GM19455 (cell line): ENCODE measurements around the gene DMRTB1.

Source experiments
- ATAC-seq: cut with Tn5 transposase; IDR thresholded peaks from one replicate; pipeline ENCODE4 v1.9.1; 2021; ENCODE audit not compliant: unreplicated experiment

Gene DMRTB1

DNA sequence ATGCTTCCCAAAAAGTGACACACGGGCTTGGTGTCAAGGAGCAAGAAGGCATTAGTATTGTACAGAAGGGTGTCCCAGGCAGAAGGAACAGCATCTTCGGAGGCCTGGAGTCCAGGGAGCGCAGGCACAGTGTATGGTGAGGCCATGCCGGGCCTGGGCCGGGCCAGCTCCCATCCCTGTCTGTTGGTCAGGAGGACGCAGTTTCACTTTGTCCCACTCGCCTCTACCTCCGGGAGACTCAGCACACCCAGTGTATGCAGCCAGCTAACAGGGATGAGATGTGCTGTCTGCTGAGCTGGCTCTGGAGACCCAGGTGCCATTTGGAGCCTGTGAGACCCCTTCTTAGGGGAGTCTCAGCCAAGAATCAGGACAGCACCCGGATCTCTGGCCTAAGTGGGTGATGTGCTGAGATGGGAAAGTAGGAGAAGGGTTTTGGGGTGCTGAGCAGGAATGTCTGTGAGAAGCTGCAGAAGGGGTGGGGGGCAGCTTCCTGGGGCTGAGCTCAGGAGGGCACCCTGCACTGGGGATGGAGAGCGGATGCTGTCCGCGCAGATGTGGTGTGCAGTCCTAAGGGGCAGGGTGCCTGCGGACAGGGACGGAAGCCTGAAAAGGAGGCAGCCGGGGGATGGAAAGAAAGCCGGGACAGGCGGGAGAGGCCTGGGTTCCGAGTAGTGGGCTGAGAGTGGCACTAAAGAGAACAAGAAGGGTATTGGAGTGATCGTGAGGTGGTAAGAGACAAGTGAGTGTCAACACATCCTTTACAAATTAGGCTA lies 25.7 kb downstream of the DMRTB1 start:
- no peak for ATAC-seq

DNA sequence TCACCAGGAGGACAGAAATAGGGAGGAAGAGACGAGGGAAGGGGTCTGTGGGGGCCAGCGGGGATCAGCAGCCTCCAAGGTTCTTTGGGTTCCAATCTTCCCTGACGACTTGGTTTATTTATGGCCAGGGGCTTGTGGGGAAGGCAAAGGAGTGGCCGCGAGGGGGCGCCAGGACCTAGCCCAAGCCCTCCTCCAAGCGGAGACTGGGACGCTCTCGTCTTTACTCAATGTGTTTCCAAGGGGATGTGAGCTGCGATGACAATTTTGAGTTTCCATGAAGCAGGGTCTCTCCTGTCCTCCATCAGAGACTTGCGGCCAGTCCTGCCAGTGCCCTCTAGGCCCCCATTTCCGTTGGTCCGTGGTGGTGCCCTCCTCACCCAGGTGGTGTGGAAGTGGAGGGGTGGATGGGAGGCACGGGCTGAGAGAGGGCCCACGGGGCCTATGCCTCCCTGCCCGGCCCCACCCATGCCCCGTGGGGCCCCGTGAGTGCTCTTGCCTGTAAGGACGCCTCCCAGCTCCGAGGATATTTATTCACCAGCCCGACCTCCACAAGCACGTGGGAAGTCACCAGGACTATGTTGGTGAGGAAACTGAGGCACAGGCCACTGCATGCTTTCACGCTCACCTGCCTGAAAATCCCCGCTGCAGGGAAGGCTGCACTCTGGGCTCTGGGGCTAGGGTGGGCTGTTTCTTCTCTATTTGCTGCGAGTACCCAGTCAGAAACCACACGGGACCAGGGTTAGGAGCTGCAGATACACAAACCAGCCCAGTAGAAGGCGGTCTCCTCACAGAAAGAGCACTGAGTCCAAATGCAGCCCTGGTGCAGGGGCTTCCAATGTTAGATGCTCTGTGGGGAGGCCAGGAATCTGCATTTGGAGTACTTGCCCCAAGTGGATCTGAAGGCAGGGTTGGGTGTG lies 26.5 kb downstream of the DMRTB1 start:
- no peak for ATAC-seq

DNA sequence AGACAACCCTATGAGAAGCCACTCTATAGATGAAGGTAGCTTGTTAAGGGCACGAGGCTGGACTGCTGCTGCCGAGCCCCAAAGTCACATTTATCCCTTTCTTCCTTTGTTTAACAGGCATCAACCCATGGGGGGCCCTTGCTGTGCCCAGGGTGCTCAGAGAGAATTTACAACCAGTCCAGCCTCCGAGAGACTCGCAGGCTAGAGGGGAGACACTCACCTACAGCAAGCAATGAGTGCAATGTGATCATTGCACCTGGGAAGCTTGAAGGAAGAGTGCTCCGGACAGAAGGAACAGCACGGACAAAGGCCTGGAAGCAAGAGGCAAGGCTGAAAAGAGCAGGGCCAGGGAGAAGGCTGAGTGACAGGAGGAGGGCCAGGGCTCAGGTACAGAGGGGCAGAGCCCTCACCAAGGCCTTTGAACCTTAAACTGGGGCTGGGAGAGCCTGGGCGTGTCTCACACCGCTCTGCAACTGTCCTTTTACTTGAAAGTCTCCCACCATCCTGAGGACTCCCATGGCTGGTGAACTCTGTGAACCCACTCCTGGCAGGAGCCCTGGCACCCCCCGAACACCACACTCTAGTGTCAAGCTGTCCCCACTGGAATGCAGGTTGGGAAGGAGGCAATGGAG lies 27.3 kb downstream of the DMRTB1 start:
- ATAC-seq, result no peak

DNA sequence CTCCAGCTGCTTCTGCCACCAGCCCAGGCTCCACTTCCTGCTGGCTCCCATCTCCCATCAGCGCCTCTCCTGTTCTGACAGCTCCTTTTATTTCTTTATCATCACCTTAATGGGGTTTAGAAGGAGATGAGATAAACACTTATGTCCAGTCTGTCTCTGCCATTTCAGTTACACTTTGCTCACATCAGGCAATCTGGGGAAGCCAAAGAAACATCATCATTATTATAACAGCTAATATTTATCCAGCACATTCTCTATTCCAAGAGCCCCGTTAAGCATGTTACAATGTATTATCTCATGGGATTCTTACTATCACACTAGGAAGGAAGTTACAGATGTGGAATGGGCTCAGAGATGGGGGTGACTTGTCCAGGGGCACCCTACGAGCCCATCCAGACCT lies 31.2 kb downstream of the DMRTB1 start:
- no peak for ATAC-seq

DNA sequence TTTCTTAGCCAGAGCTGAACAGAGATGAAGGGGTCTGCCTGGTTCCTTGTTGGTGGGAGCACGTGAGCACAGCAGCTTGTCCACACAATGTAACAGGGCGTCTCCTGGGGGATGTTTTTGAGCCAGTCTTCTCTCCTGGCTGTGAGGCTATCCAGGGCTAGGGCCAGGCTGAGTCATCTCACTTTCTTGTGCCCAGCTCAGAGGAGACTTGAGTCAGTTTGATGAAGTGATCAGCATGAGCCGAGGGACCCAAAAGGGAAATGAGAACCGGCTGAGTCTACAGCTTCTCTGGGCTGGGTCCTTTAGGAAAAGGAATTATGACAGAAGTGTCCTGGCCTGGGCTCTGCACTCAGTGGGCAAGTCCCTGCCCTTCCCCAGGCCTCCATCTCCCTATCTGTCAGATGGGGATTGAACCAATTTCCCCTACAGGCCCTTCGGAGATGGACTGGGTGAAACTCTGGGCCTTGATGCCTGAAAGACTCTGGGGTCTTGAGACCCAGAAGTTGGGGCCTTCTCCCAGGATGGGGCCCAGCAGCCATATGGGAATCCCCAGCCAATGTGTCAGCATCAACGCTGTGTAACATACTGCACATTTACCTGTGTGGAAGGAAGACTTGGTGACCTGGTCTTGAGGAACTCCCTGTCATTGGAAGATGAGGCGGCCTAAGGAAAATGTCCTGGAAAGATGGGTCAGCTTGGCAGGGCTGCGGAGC lies 36.6 kb downstream of the DMRTB1 start:
- ATAC-seq, result no peak

DNA sequence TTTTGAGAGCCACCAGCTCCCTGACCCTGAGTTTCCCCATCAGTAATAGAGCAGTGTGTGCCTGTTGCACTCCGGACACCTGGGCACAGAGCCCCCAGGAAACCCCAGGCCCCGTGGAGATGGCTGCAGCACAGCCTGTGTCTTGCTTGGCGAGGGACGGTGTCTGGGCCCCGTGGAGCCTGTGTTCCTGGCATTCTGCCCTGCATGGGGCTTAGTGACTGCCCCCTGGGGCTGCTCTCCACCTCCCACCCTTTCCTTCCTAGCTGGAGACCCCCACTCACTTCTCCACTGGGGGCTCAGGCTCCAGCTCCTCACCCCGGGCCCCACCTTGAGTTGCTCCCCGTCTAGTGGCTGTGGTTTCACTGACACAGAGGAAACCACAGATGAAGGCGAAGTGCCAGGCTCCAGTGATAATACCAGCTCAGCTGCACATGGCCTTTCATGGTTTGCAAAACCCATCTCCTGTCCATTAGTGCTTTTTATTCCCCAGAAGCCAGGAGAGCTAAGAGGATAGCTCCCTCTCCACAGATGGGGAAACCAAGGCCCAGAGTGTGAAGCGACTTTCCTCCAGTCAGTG lies 39.4 kb downstream of the DMRTB1 start:
- no peak for ATAC-seq

DNA sequence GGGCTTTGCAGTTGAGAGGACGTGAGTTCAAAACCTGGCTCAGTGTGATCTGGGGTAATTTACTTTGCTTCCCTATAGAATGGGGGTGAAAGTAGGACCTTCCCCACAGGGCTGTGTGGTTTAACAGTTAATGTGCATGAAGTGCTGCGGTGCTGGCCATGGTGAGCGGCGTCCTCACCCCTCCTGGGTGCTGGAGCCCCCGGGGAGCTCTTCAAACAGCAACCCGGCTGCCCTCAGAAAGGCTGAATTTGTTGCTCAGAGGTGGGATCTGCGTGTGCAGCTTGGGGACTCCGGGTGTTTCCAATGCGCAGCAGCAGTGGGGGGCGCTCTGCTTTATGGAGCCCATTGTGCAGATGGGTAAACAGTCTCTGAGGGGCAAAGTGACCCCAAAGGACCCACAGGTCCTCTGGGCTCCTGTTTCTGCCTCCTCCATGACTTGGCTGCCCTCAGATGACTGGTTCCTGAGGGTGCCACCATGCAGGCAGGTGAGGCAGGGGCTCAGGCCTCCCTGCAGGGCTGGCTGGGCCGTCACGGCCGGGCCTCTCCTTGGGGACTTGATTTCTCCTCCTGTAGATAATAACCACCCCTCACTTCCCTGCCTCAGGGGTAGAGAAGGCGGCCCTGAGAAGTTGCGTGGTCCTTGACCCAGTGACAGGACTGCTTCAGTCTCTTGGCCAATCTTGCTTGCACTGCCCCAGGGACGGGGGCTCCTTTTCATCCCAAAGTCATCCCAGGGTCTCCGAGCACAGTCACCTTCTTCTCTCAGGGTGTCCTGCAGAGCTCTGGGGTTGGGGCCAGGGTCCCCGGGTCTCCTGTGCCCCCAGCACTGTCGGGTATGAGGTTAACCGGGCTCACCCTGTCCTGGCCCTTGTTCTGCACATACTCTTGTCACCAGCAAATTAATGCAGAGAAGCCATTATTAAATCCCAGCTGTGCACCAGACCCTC lies 40.3 kb downstream of the DMRTB1 start:
- ATAC-seq, result no peak

DNA sequence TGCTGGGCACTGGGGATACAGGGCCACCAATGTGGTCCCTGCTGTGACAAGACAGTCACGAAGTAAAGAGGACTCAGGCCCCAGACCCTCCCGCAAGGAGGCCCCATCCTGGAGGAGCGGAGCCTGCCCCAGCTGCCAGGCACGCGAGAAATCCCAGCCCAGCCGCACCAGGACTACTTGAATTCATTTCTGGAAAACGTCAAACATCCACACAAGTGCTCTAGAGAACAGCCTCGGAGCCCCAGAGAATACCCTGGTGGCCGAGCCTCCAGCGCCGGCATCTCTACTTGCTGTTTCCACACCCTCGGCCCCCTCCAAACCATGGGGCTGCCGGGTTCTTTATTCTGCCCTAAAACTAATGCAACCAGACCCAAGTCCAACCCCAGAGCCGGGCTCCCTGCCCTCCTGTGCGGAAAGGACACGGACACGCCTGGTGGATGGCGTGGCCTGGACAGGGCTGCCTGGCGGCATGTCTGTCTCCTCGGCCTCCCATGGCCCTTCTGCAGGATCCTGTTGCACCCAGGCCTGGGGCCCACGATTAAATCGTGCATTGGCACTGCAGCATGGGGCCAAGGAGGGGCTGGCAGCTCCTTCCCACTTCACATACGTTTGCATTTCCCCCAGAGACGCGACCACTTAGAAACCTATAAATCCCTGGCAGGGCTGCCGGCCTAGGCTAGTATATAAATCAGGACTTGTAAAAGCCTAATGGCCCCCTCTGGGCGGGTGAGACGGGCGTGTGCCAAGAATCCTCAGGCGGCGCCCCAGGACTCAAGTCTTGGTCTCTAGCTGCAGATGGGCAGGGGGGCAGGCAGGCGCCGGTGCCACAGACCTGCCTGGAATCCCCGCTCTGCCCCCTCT lies 41.2 kb downstream of the DMRTB1 start:
- no peak for ATAC-seq

DNA sequence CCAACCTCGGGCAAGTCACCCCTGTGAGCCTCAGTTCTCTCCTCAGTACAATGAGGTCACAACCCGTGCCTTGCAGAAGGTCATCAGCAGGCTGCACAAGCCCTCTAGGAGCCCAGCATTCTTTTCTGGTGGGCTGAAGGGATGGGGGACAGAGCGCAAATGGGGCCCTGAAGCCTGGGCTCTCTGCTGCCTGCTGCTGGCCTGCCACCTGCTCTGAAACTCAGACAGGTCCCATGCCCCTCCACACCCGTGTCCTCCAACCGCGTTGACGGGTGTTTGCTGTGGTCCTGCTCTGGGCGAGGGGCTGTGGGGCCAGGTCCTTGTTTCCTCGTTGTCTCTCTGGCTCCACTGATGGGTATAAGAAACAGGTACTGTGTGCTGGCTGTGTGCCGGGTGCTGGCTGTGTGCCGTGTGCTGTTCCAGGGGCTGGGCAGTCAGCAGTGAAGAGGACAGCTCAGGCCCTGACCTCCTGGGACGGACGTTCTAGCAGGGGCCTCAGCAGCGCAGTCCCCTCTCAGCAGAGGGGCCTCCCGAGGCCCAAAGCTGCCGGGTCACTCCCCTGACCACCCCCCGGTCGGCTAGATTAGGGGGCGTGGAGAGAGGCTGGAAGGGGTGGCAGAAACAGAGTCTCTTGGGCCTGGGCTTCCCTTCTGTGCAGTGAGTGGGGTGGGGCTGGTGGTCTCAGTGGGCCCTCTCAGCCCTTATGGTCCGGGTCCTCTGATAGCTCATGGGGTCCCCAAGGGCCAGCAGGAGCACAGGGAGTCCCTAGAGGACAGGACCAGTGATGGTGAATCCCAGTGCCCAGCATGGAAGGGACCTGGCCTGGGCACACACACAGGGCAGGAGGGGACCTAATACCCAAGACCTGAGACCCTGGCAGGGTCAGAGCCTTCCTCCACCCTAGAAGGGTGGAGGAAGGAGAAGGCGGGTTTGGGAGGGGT lies 42.1 kb downstream of the DMRTB1 start:
- ATAC-seq, result no peak

DNA sequence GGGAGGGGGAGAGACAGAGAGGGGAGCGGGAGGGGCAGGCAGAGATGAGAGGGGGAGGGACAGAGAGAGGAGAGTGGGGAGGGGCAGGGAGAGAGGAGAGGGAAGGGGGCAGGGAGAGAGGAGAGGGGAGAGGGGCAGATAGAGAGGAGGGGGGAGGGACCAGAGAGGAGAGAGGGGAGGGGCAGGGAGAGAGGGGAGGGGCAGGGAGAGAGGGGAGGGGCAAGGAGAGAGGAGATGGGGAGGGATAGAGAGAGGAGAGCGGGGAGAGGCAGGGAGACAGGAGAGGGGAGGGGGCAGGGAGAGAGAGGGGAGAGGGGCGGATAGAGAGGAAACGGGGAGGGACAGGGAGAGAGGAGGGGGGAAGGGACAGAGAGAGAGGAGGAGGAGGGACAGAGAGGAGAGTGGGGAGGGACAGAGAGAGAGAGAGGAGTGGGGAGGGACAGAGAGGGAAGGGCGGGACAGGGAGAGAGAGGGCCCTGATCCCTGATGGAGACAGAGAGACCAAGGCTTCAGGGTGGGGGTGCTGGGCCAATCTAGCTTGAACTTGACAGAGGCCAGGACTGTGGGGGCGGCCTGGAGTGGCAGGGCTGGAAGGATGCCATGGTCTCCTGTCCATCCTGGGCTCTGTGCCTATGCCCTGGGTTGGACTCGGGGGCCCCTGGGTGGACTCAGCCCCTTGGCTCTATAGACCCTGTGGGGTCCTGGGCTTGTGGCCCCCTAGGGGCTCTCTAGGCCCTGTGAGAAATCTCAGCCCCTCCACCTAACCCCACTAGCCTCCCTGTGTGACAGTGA lies 43.6 kb downstream of the DMRTB1 start:
- ATAC-seq, result no peak

DNA sequence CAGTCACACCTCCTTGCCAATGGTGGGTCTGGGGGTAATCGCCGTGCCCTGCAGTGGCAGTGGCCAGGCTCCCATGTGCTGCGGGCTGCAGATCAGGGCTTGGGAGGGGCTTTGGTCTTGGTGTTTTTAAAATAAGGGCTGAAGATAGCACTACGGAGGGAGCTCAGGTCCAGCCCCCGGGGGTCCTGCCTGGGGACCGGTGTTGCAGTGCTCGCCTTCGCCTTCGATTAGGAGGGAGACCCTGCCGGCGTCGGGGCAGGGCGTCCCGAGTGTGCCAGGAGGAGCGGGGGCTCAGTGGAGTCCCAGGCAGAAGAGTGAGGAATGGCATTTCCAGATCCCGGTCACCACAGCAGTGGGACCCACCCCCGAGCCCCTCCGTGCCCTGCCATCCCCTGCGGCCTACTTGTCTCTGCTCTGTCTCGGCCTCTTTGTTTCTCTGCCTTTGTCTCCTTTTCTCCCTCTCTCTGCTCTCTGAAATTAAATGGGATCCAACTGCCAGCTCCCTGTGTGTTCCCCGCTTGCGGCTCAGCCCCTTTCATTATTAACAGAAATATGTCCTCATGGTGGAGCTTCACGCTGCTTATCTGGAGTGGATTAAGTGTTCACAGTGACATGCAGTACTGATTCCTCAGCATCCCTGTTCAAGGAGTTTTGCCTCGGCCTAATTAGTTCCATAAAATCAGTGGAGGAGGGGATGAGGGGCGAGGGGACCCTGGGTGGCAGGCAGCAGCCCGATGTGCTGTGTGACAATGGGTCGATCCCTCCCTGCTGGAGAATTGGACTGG lies 44.4 kb downstream of the DMRTB1 start:
- ATAC-seq, result no peak

DNA sequence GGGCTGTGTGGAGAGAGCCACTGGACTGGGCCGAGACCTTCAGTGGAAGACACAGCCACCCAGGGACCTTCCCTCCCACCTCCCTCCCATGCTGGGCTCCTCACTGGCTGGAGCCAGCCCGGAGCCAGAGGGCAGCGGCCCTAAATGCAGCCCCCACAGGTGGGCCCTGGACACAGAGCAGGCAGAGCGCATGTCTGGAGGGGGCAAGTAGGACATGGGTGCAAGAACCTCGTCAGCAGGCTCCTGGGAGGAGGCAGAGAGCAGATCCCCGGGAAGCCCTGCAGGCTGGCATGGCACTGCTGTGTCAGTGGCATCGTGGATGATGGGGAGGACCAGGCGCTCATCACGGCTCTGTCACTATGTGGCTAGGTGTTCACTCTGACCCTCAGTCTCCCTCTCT lies 45.7 kb downstream of the DMRTB1 start:
- no peak for ATAC-seq

DNA sequence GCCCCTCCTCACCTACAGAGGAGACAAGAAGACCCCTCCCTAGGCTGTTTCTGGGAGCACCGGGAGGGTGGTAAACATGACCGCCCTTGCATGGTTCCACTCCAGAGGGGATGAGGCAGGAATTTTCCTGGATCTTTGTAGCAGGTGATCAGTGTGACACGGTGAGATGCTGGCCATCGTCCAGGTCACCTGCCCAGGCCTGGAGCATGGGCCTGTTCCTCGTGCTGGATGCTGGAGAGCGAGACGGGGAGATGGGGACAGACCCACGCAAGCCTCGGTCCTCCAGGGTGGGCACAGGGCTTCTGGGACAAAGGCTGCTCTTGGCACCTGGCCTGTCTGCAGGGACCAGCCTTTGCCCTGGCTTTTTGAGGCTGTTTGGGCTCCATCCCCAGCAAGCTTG lies 46.2 kb downstream of the DMRTB1 start:
- no peak for ATAC-seq

DNA sequence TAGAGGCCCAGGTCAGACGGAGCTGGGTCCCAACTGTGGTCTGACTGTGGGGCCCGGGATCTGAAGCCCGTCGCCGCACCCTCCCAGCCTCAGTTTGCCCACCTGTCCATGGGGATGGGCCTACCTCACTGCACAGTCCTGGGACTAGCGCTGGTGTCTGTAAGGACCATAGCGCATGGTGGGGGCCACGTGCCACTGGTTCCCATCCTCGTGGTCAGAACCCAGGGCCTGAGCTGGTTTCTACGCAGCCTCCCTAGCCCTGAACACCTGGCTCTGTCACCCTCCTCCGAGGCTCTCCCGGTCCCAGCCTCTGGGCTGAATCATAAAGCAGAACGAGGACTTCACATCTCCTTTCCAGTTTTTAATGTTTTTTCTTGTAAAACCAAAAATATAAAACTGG lies 46.7 kb downstream of the DMRTB1 start:
- no peak for ATAC-seq

DNA sequence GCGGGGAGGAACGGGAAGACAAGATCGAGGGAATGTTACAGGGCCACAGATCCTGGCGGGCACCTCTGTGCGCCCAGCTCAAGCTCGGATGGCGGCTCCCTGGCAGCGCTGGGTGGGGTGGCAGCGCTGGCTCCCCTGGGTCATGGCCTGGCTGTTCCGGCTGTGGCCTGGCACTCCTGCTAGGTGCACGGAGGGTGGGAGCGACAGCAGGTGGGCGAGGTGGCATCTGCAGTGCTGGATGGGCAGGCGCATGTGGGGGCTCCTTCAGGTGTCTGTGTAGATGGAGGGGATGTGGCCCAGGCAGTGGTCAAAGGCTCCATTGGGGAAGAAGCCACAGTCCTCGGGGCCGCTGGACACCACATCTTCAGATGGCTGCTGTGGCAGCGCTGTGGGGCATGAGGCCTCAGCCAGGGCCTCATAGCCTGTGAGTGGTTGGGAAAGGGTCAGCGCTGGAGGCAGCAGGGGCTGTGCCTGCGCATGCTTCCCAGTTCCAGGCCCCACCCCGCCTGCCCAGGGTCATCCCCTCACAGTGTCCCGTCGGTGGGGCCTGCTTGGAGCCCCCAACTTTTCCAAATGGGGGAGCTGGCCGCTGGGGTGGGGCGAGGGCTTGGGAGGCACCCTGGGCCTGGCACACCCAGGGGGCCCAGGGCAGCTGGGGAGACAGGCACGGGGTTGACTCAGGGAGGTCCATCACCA lies 47.3 kb downstream of the DMRTB1 start:
- ATAC-seq, result no peak
